ENCODE data around the gene DUSP12. TPM values are rescaled to one million over a fixed set of nuclear protein-coding genes. Genes with fewer than 3 reads are reported as not detected.

Gene DUSP12
- total and polyA plus RNA-seq, 9 of the 15 experiments (the other 6 are each of a cell fraction or from before 2014, with no cell fraction given), result 10.4 to 81.4 (median 43.6) TPM

GRCh38 chr1:161749509-161750407, at the start of gene DUSP12 (continued):
- TF ChIP-seq ZNF655 (CRISPR knock-in tag; IDR thresholded peaks at IDR 0.05) (no peak), CCAR2 (IDR thresholded peaks at IDR 0.05; ENCODE audit: low read depth, low read length) (no peak), MLLT1 (IDR thresholded peaks at IDR 0.05) (peak in 1 of 2 experiments; percentile 14; a peak in 1 of 4 replicates), ZNF274 (IDR thresholded peaks at IDR 0.05; ENCODE audit: borderline replicate concordance, low read depth, low read length) (no peak), U2AF2 (optimal IDR thresholded peaks at IDR 0.05; ENCODE audit: low read depth, low read length) (no peak), ZNF263 (CRISPR knock-in tag; IDR thresholded peaks at IDR 0.05; ENCODE audit: borderline replicate concordance) (peak; percentile 90), GATA2 (CRISPR knock-in tag; IDR thresholded peaks at IDR 0.05) (0 out of 2 replicates have a peak, but pooled peaks have one; percentile 13), ZBTB17 (CRISPR knock-in tag; IDR thresholded peaks at IDR 0.05) (peak; percentile 52; the same call in 1 of the 2 replicates), ZFP1 (CRISPR knock-in tag; IDR thresholded peaks at IDR 0.05) (no peak), ESRRB (CRISPR knock-in tag; IDR thresholded peaks at IDR 0.05; ENCODE audit: borderline replicate concordance) (no peak), MAFF (IDR thresholded peaks at IDR 0.05; ENCODE audit: low read length) (no peak), STAG1 (CRISPR knock-in tag; IDR thresholded peaks at IDR 0.05; ENCODE audit: borderline replicate concordance) (0 out of 2 replicates have a peak, but pooled peaks have one; percentile 30), CEBPB (tag; IDR thresholded peaks at IDR 0.05) (no peak), TEAD1 (CRISPR knock-in tag; IDR thresholded peaks at IDR 0.05) (peak; percentile 29 to 94; a peak in 2 of 4 replicates), NFIC (IDR thresholded peaks at IDR 0.05) (peak; percentile 60; the same call in 1 of the 2 replicates), FOXK1 (CRISPR knock-in tag; IDR thresholded peaks at IDR 0.05; ENCODE audit: borderline replicate concordance) (no peak), BMI1 (IDR thresholded peaks at IDR 0.05; ENCODE audit: low read length) (no peak), ZNF134 (CRISPR knock-in tag; conservative IDR thresholded peaks at IDR 0.05) (no peak), ATF1 (CRISPR knock-in tag; IDR thresholded peaks at IDR 0.05) (no peak), ATF1 (tag; IDR thresholded peaks at IDR 0.05) (peak; percentile 81)
- TF ChIP-seq, protein P1, sequence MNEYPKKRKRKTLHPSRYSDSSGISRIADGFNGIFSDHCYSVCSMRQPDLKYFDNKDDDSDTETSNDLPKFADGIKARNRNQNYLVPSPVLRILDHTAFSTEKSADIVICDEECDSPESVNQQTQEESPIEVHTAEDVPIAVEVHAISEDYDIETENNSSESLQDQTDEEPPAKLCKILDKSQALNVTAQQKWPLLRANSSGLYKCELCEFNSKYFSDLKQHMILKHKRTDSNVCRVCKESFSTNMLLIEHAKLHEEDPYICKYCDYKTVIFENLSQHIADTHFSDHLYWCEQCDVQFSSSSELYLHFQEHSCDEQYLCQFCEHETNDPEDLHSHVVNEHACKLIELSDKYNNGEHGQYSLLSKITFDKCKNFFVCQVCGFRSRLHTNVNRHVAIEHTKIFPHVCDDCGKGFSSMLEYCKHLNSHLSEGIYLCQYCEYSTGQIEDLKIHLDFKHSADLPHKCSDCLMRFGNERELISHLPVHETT (CRISPR knock-in tag; conservative IDR thresholded peaks at IDR 0.05 in 1 of 2, IDR thresholded peaks at IDR 0.05 in 1 of 2), result peak in 1 of 2 experiments; percentile 95; a peak in 2 of 4 replicates
- TF ChIP-seq, protein P2, sequence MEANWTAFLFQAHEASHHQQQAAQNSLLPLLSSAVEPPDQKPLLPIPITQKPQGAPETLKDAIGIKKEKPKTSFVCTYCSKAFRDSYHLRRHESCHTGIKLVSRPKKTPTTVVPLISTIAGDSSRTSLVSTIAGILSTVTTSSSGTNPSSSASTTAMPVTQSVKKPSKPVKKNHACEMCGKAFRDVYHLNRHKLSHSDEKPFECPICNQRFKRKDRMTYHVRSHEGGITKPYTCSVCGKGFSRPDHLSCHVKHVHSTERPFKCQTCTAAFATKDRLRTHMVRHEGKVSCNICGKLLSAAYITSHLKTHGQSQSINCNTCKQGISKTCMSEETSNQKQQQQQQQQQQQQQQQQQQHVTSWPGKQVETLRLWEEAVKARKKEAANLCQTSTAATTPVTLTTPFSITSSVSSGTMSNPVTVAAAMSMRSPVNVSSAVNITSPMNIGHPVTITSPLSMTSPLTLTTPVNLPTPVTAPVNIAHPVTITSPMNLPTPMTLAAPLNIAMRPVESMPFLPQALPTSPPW (CRISPR knock-in tag; IDR thresholded peaks at IDR 0.05), result peak; percentile 59; the same call in 1 of the 2 replicates
